ENCODE results near the gene MIGA2. TPM values are rescaled to one million over a fixed set of nuclear protein-coding genes. Genes with fewer than 3 reads are reported as not detected.
"Not testable (repeated sequence)": the region's sequence is repeated elsewhere in the genome, so short reads cannot be mapped to it uniquely, and the experiment has no call there.

MIGA2 gene
- total RNA-seq, 1 donor from 2014 or later: 39.3 TPM

GRCh38 chr9:129031514-129031913 is 4.9 kb upstream of the MIGA2 start:
- DNase-seq (ENCODE audit: low spot score): no peak
- intact Hi-C loops (cut with DNase I): no loop called here

- intact Hi-C loops (cut with DNase I): no loop called here
- no peak for DNase-seq (ENCODE audit: low spot score)
Measured at GRCh38 chr9:129032541-129033159, 3.8 kb upstream of the MIGA2 start.

GRCh38 chr9:129033216-129033615 is 3.2 kb upstream of the MIGA2 start:
- intact Hi-C loops (cut with DNase I): no loop called here
- no peak for DNase-seq (ENCODE audit: low spot score)

- intact Hi-C loops (cut with DNase I): loop anchor here (2.0 kb wide), 1 partner anchor 75 kb away; the partner anchor contains the start of genes CRAT and PTPA
- DNase-seq (ENCODE audit: low spot score): not testable (repeated sequence)
Measured at GRCh38 chr9:129035838-129036237, 588 bp upstream of the MIGA2 start.

- no peak for DNase-seq (ENCODE audit: low spot score)
- intact Hi-C loops (cut with DNase I): loop anchor here (2.0 kb wide), 1 partner anchor 74 kb away; the partner anchor contains the start of genes CRAT and PTPA
Measured at GRCh38 chr9:129036923-129037766, 719 bp downstream of the MIGA2 start.

- intact Hi-C loops (cut with DNase I): loop anchor here (2.0 kb wide), 1 partner anchor 73 kb away; the partner anchor contains the start of genes CRAT and PTPA
- DNase-seq (ENCODE audit: low spot score): no peak
Measured at GRCh38 chr9:129037767-129038098, 1.3 kb downstream of the MIGA2 start.

GRCh38 chr9:129038109-129038852 is 1.9 kb downstream of the MIGA2 start:
- intact Hi-C loops (cut with DNase I): no loop called here

GRCh38 chr9:129040113-129040643 is 3.8 kb downstream of the MIGA2 start:
- intact Hi-C loops (cut with DNase I): no loop called here

More at GRCh38 chr9:129038109-129038852, 1.9 kb downstream of the MIGA2 start:
- DNase-seq (ENCODE audit: low spot score): no peak

GRCh38 chr9:129042016-129042415 is 5.6 kb downstream of the MIGA2 start:
- no peak for DNase-seq (ENCODE audit: low spot score)
- intact Hi-C loops (cut with DNase I): no loop called here

More at GRCh38 chr9:129040113-129040643, 3.8 kb downstream of the MIGA2 start:
- DNase-seq (ENCODE audit: low spot score): no peak

GRCh38 chr9:129052592-129052991 is 16.2 kb downstream of the MIGA2 start:
- peak; percentile 82 for DNase-seq (ENCODE audit: low spot score)
- intact Hi-C loops (cut with DNase I): no loop called here

- intact Hi-C loops (cut with DNase I): no loop called here
- DNase-seq (ENCODE audit: low spot score): no peak
Measured at GRCh38 chr9:129053020-129053419, 16.6 kb downstream of the MIGA2 start.

- intact Hi-C loops (cut with DNase I): no loop called here
Measured at GRCh38 chr9:129054163-129054851, 17.9 kb downstream of the MIGA2 start.

GRCh38 chr9:129058965-129059795 is 22.8 kb downstream of the MIGA2 start:
- intact Hi-C loops (cut with DNase I): no loop called here

More at GRCh38 chr9:129054163-129054851, 17.9 kb downstream of the MIGA2 start:
- no peak for DNase-seq (ENCODE audit: low spot score)

GRCh38 chr9:129059796-129060785 is 23.7 kb downstream of the MIGA2 start:
- intact Hi-C loops (cut with DNase I): no loop called here
- DNase-seq (ENCODE audit: low spot score): no peak

More at GRCh38 chr9:129058965-129059795, 22.8 kb downstream of the MIGA2 start:
- DNase-seq (ENCODE audit: low spot score): no peak

GRCh38 chr9:129060991-129061390 is 24.6 kb downstream of the MIGA2 start:
- no peak for DNase-seq (ENCODE audit: low spot score)
- intact Hi-C loops (cut with DNase I): no loop called here

GRCh38 chr9:129063061-129063460 is 26.6 kb downstream of the MIGA2 start:
- no peak for DNase-seq (ENCODE audit: low spot score)
- intact Hi-C loops (cut with DNase I): no loop called here

- intact Hi-C loops (cut with DNase I): no loop called here
Measured at GRCh38 chr9:129064499-129064908, 28.1 kb downstream of the MIGA2 start.

More at GRCh38 chr9:129064499-129064908, 28.1 kb downstream of the MIGA2 start:
- no peak for DNase-seq (ENCODE audit: low spot score)
